ENCODE data around the gene UNC5B.
"Not testable (repeated sequence)": the region's sequence is repeated elsewhere in the genome, so short reads cannot be mapped to it uniquely, and the experiment has no call there.

The UNC5B gene

DNA sequence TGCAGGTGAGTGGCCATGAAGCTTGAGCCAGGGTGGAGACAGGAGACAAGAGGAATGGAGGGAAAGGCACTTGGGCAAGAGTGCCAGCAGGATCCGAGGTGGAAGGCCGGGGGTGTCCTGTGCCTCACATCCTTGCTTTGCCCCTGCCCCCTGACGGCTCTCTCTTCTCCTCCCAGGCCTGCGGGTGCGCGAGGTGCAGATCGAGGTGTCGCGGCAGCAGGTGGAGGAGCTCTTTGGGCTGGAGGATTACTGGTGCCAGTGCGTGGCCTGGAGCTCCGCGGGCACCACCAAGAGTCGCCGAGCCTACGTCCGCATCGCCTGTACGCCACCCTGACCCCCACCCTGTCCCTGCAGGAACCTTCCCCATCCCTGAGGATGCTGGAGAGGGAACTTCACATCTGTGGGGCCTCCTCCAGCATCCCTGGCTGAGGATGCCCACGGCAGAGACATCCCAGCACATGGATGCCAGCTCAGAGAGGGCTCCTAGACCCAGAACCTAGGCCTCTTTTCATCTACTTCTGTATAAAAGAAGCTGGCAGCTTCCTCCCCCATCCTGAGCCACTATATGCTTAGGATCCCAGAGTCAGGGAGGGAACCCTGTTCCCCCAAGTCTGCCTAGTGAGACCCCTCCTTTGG lies 72.3 kb downstream of the UNC5B start:
- no peak for DNase-seq (ENCODE audit: low read depth)

DNA sequence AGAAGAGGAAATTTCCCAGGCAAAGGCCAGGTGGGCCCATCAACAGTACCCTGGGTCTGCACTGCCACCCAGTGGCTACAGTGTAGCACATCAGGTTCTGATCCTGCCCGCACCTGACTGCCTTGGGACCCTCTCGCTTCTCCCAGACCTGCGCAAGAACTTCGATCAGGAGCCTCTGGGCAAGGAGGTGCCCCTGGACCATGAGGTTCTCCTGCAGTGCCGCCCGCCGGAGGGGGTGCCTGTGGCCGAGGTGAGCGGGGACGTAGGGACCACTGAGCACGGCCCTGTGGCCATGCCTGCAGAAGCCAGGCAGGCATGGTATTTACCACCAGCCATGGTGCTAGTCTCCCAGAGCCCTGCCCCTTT lies 72.8 kb downstream of the UNC5B start:
- DNase-seq (ENCODE audit: low read depth), result no peak

GRCh38 chr10:71285986-71286385 lies 73.6 kb downstream of the UNC5B start:
- no peak for DNase-seq (ENCODE audit: low read depth)

DNA sequence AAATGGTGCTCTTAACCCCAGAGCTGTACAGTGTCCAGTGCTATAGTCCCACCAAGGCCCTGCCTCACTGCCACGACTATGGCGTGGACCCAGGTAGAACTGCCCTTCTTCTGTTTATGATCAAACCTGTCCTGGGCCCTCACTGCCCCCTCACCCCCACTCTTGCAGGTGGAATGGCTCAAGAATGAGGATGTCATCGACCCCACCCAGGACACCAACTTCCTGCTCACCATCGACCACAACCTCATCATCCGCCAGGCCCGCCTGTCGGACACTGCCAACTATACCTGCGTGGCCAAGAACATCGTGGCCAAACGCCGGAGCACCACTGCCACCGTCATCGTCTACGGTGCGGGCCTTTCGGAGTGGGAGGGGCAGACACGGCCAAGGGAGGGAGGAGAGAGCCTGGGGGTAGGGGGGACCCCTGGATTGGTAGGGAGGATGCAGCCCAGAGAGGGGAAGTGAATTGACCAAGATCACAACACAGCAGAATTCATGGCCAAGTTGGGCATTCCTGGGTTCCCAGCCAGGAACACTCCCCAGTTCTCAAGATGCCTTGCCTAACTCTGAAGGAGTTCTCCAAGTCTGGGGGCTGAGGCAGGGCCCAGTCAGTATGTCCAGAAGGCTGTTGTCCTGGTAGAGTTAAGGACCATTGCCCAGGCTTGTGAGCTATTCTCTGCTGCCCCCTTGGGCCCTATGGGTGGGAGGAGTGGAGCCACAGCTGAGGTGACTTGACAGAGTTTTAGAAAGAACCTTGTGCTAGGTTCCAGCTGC lies 74.3 kb downstream of the UNC5B start:
- DNase-seq (ENCODE audit: low read depth), result no peak

DNA sequence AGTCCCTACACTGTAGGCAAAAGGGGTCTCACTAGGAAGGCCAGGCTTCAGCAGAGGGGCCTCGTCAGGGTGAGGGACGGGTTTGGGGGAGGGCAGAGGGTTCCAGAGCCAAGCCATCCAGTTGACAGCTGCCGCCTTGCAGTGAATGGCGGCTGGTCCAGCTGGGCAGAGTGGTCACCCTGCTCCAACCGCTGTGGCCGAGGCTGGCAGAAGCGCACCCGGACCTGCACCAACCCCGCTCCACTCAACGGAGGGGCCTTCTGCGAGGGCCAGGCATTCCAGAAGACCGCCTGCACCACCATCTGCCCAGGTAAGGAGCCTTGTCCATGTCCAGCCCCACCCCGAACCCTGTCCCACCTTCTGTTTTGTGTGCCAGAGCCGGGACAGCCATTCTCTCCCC lies 75.1 kb downstream of the UNC5B start:
- no peak for DNase-seq (ENCODE audit: low read depth)

DNA sequence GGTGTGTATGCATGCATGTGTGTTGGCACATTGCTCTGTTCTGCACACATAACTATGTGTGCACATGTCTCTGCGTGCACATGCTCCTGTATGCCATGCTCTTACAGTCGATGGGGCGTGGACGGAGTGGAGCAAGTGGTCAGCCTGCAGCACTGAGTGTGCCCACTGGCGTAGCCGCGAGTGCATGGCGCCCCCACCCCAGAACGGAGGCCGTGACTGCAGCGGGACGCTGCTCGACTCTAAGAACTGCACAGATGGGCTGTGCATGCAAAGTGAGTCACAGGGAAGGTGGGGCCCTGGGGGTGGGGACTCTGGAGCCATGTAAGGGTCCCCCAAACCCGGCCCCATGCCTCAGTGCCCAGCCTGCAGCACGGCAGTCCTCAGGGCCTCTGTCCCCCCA lies 76.1 kb downstream of the UNC5B start:
- no peak for DNase-seq (ENCODE audit: low read depth)

DNA sequence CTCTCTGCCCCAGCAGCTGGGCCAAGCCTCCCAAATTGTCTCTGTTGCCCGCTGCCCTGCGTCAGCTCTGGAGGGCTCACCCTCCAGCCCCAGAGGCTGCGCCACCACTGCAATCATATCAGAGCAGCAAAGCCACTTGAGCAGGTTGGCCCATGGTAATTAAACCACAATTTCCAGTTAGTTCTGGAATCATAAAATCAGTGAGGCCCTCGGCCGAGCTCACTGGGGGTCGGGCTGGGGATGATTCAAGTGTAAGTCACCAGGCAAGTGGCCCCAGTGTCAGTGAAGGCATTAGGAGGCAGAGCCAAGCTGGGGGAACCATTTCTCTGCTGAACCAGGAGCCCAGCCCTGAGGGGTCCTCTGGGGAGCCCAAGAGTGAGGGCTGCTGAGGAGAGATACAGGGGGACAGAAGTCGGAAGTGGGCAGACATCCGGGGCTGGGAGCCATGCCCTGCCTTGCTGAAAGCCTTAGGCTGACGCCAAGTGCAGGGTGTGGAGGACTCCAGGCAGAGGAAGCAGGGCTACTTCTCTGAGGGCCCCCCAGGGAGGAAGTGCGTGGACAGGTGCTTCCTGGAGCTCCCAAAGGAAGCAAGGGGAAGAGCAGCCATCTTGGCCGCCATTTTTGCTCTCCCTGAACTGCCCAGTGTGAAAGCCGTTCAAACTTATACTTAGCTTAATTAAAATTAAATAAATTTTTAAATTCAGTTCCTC lies 77.2 kb downstream of the UNC5B start:
- DNase-seq (ENCODE audit: low read depth), result no peak

DNA sequence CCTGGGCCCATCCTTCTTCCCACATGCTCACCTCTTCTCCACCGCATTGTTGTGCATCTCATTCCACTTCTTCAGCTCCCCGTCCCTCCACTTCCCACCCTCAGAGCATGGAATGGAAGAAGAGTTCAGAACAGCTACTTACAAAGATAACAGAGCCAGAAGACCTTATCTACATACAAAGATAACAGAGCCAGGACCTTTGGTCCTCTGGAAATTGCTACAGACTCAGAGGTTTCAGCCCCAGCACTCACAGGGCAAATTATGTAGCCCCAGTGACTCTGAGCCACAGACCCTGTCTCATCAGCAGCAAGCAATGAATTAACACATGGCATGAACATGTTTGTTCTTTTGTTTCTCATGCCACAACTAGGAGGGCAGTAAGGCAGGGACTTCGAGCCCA lies 78.0 kb downstream of the UNC5B start:
- DNase-seq (ENCODE audit: low read depth), result no peak

DNA sequence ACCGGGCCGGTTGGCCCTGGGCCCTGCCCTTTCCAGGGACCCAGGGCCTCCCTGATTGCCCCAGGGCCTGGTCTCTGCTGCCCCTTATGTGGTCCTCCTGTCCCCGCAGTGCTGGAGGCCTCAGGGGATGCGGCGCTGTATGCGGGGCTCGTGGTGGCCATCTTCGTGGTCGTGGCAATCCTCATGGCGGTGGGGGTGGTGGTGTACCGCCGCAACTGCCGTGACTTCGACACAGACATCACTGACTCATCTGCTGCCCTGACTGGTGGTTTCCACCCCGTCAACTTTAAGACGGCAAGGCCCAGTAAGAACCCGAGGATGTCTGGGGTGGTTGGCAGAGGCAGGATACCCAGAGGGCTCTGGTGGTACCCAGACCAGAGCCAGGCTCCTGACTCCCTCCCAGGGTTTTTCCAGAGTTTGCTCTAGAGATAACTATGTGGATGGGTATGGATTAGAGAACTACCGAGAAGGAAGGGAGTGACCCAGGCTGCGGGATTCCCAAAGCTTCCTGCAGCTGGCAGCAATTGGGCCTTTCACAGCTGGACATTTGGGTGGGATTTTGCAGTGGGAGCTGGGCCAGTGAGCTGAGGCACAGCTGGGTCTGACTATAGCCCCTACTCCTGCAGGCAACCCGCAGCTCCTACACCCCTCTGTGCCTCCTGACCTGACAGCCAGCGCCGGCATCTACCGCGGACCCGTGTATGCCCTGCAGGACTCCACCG lies 78.6 kb downstream of the UNC5B start:
- no peak for DNase-seq (ENCODE audit: low read depth)

DNA sequence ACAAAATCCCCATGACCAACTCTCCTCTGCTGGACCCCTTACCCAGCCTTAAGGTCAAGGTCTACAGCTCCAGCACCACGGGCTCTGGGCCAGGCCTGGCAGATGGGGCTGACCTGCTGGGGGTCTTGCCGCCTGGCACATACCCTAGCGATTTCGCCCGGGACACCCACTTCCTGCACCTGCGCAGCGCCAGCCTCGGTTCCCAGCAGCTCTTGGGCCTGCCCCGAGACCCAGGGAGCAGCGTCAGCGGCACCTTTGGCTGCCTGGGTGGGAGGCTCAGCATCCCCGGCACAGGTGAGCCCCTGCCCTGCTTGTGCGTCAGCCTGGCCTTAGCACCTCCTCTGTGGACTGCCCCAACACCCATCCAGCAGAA lies 79.1 kb downstream of the UNC5B start:
- no peak for DNase-seq (ENCODE audit: low read depth)

GRCh38 chr10:71292624-71293445 lies 80.5 kb downstream of the UNC5B start:
- no peak for DNase-seq (ENCODE audit: low read depth)

DNA sequence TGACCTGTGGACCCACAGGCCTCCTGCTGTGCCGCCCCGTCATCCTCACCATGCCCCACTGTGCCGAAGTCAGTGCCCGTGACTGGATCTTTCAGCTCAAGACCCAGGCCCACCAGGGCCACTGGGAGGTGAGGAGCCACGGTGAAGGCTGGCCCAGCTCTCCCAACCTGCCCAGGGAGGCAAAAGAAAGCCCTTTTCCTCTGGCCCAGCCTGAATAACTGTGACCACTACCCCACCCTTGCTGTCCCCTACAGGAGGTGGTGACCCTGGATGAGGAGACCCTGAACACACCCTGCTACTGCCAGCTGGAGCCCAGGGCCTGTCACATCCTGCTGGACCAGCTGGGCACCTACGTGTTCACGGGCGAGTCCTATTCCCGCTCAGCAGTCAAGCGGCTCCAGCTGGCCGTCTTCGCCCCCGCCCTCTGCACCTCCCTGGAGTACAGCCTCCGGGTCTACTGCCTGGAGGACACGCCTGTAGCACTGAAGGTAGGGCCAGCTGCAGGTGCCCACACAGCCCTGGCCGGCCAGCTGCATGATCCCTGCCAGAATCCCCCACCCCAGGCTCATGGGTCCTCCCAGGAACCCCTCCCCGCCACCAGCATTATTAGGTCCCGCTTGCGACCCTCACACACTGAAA lies 81.2 kb downstream of the UNC5B start:
- no peak for DNase-seq (ENCODE audit: low read depth)

DNA sequence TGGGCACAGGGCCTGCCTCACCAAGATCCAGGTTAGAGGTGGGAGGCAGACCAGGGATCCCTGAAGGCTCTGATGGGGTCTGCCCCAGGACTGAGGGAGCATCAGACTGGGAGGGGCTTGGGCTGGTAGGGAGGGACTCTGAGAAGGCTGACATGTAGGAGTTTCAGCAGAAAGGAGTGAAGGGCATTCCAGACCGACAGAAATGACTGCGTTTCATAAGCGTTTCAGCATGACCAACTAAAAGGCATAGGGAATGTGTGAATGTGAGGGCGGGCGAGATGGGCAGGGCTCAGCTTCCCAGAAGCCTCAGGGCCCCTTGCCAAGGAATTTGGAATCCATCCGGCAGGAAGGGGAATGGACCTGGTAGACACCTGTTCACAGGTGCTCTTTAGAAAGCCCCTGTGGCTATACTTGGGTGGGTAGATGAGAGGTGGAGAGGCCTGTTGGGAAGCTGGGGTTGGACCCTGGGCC lies 81.8 kb downstream of the UNC5B start:
- DNase-seq (ENCODE audit: low read depth), result no peak

GRCh38 chr10:71294856-71295255 lies 82.5 kb downstream of the UNC5B start:
- DNase-seq (ENCODE audit: low read depth), result no peak

GRCh38 chr10:71295641-71296040 lies 83.3 kb downstream of the UNC5B start:
- DNase-seq (ENCODE audit: low read depth), result no peak

DNA sequence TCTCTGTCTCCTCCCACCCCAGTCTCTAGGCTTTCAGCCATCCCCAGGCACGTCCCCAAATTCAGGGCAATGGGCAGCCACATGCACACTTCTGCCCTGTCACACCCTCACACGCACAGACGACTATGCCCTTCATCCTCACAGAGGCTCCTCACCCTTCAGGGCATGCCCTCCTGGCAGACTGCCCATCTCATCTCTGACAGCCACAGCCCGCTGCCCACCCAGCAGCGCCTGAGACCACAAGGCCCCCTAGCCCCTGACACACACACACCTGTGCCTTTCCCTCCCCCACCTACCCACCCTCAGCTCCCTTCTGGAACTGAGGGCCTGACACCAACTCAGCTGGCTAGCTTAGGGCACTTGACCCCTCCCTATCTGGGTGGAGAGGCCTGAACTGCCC lies 83.7 kb downstream of the UNC5B start:
- no peak for DNase-seq (ENCODE audit: low read depth)

GRCh38 chr10:71296811-71297210 lies 84.4 kb downstream of the UNC5B start:
- not testable (repeated sequence) for DNase-seq (ENCODE audit: low read depth)

- DNase-seq (ENCODE audit: low read depth), result no peak
These were observed 85.0 kb downstream of the UNC5B start for GRCh38 chr10:71297343-71297742.

DNA sequence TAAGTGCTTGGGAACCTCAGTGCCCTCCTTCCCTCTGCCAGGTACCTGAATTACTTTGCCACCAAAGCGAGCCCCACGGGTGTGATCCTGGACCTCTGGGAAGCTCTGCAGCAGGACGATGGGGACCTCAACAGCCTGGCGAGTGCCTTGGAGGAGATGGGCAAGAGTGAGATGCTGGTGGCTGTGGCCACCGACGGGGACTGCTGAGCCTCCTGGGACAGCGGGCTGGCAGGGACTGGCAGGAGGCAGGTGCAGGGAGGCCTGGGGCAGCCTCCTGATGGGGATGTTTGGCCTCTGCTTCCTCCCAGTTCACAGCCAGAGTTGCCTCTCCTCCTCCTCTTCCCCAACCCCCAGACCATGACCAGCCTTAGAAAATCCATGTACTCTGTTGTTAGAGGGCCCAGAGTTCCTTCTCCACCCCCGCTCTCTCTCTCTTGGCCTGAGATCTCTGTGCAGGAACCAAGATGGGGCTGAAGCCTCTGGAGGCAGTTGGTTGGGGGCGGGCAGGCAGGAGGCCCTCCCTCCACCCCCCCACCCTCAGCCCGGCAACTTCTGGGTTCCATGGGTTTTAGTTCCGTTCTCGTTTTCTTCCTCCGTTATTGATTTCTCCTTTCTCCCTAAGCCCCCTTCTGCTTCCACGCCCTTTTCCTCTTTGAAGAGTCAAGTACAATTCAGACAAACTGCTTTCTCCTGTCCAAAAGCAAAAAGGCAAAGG lies 86.9 kb downstream of the UNC5B start:
- DNase-seq (ENCODE audit: low read depth), result no peak

DNA sequence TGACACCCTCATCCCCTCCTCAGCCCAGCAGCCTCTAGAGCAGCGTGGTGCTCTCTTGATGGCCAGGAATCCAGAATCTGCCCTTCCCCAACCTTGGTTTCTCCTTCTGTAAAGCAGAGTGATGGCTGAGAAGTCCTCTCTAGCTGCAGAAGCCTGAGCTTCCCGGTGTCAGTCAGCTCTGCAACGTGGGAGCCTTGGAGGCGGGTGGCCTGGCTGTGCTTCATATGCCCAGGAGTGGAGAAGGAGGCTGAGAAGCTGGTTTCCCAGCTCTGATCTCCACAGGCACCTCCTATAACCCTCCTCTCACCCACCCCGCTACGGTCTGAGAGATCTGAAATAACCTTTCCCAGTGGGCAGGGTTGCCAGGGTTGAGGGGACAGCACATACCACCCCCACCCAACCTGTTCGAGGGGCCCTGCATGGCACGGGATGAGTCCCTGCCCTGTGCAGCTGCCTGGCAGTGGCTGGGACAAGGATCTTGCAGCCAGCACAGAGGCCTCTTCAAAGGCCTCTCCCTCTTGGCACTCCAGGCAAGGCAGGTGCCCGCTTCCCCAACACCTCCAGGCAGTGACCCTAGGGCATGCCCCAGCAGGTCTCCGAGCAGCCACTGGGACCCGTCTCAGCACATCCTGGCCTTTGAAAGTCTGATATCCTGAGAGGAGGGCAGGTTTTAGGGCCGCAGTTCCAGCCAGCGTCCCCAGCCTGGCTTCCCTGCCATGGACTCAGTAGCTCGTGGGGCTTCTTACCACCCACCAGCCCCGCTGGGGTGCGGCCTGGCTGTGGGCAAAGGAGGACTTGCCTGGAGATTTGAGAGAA lies 88.4 kb downstream of the UNC5B start:
- no peak for DNase-seq (ENCODE audit: low read depth)

Data from non-pigmented ciliary epithelial cell (primary cell).